Esophagus mucosa (tissue), 1 donor: ENCODE results near the gene ZNF774. TPM values are rescaled to one million over a fixed set of nuclear protein-coding genes. Genes with fewer than 3 reads are reported as not detected.
"Not testable (repeated sequence)": the region's sequence is repeated elsewhere in the genome, so short reads cannot be mapped to it uniquely, and the experiment has no call there.

Experiments used
- ATAC-seq: fragments of 200-7000 bp; cut with Tn5 transposase; one replicate; pipeline ENCODE4 v1.9.1; 2020
- total RNA-seq: library from RNA; stranded (reverse); gene quantifications from one replicate; pipeline ENCODE4 v1.2.4, GENCODE V29; 2023
- donor health status: DM: yes; HTN: yes; CAD: no.

The ZNF774 gene
- total RNA-seq, 1 donor from 2014 or later: 2.4 TPM

GRCh38 chr15:90347431-90348065 lies 4.5 kb upstream of the ZNF774 start:
- ATAC-seq: not testable (repeated sequence)

DNA sequence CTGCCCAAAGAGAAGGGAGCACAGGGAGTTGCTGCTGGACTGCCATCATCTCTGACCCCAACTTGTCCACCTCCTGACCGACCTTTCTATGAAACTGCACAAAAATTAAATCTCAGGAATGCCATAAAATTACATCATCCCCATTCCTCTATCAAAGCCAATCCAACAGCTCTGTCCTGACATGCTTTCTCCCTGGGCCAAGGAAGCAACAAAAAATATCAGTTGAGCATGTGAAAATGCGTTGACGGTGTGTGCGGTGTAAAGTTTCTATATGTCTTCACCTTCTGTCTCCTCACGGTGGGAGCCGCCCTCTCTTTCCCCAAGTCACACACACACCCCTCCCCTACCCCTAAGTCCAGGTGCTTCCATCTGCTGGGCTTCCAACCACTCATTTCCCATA lies 3.6 kb upstream of the ZNF774 start:
- no peak for ATAC-seq

DNA sequence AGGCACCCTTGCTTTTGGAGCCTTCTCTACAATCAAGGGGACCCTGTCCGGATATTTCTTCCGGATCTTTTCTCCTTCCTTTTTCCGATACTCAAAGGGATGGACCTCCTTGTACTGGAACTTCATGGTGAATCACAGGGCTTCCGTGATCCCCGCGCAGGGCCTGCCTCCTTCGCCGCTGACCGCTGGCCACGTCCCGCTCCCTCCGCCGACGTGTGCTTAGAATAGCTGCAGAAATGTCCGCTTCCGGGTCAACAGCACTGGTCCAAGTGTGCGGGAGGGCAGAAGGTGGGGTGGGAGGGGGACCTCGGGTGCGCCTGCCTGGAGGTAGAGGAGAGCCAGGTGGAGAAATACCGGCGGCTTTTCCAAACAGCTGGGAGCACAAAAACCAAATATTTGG lies 3.0 kb upstream of the ZNF774 start:
- ATAC-seq: no peak

GRCh38 chr15:90349821-90350220 lies 2.3 kb upstream of the ZNF774 start:
- no peak for ATAC-seq

DNA sequence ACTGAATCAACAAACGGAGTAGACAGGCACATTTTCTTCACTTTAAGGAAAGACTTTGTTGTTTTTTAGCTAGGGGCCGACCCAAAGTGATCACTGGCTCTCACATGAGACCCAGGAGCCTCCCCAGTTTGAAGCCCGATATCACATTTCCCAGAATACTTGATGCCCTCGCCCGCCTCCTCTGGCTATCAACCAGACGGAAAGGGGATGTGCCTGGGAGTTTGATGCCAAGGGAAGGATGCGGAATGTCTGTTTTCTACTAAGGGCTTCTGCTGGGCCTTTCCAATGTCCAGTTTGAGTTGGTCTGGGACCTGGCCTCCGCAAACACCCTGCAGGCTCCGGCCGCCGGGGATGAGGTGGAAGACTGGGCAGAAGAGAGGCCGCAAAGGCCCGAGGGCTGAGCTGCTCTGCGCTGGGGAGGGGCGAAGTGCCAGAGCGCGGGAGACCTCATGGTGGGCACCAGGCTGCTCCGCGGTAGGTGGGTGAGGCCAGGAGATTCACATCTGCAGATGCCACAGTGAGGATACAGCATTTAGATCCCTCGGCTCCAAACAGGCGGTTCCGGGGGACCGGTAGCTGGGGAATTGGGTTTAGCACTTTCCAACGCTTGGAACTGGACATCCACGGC lies 491 bp upstream of the ZNF774 start:
- ATAC-seq: peak; percentile 10

- no peak for ATAC-seq
Measured at GRCh38 chr15:90354986-90355385, 2.9 kb downstream of the ZNF774 start.

GRCh38 chr15:90358124-90359033 lies 6.3 kb downstream of the ZNF774 start:
- peak; percentile 60 for ATAC-seq

DNA sequence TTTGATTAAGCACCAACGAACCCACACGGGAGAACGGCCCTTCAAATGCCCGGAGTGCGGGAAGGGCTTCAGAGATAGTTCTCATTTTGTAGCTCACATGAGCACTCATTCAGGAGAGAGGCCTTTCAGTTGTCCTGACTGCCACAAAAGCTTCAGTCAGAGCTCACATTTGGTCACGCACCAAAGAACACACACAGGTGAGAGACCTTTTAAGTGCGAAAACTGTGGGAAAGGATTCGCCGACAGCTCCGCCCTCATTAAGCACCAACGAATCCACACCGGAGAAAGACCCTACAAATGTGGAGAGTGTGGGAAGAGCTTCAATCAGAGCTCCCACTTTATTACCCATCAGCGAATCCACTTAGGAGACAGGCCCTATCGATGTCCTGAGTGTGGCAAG lies 8.7 kb downstream of the ZNF774 start:
- no peak for ATAC-seq

DNA sequence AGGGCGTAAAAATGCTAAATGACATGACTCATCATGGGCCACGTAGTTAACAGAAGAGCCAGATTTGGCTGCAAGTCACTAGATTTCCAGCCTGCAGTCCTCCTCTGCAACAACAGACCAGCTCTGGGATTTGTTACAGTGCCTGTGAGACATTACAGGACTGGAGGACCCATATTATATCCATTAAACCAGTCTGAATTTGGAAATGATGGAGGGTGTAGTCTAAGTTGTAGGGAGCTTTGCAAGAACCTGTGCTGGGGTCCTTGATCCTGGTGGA lies 10.8 kb downstream of the ZNF774 start:
- ATAC-seq: peak; percentile 69

DNA sequence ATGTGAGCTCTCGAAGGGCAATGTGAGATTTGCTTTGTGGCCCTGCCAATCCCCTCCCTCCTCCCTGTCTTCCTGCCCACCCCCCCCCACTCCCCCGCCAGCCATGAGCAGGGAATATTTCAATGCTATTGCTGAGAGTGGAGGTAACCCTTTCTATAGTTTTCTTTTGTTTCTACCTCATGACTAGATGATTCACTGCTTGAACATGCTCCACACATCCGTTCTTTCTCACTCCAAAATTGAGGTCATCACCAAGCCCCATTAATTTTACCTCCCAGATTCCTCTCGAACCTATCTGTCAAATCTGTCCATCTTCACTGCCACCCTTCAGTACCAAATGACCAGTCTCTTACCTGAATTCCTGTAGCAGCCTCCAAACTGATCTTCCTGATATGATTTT lies 12.2 kb downstream of the ZNF774 start:
- peak; percentile 70 for ATAC-seq

- ATAC-seq: no peak
Measured at GRCh38 chr15:90365414-90366055, 13.5 kb downstream of the ZNF774 start.

DNA sequence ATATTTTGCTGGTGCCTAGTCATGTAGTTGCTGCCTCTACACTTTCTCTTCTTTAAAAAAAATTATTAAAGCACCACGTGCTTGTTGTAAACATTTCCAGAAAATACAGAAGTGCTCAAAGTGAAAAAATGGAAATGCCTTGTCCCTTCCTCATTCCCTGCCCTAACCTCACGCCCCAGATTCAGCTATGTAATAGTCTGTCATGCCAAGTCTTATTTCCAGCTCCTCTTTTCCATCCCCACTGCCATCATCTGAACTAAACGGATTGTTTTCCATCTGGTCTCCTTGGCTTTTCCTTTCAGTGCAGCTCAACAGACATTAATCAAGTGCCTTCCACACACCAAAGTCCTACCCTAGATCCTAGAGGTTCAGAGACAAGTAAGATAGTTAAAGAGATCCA lies 15.5 kb downstream of the ZNF774 start:
- no peak for ATAC-seq

DNA sequence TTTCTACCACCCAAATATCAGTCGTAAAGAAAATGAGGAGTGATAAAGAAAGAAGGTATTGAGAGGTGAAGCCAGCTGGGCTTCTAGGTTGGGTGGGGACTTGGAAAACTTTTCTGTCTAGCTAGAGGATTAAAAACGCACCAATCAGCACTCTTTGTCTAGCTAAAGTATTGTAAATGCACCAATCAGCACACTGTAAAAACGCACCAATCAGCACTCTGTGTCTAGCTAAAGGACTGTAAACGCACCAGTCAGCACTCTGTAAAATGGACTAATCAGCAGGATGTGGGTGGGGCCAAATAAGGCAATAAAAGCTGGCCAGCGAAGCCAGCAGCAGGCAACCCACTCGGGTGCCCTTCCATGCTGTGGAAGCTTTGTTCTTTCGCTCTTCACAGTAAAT lies 23.0 kb downstream of the ZNF774 start:
- no peak for ATAC-seq

DNA sequence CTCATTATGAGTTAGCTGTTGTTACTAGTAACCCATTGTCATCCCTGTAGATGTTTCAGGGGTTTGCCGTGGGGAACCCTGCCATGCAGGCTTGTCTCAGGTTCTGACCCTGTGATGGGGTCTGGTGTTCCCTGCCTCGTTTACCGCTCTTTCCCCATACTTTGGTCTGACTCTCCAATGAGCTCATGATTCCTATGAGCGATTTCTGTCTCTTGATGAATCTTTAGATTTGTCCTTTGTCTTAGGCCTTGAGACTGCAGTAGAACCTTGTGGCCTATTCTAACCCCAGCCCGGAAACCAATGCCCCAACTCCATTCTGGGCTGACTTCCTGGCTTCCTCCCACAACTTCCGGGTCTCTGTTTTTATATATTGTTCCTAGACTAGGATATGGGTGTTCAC lies 24.7 kb downstream of the ZNF774 start:
- peak; percentile 38 for ATAC-seq

DNA sequence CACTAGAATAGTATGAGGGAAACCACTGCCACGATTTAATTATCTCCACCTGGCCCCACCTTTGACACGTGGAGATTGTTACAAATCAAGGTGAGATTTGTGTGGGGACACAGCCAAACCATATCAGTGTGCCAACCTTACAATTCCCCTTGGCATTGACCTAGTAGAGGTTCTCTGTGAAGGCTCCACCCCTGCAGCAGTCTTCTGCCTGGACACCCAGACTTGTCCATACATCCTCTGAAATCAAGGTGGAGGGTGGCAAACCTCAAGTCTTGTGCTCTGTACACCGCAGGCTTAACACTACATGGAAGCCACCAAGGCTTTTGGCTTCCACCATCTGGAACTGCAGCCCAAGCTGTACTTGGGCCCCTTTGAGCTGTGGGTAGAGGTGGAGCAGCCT lies 27.2 kb downstream of the ZNF774 start:
- ATAC-seq: no peak

- ATAC-seq: no peak
Measured at GRCh38 chr15:90381515-90381914, 29.4 kb downstream of the ZNF774 start.

- ATAC-seq: no peak
Measured at GRCh38 chr15:90382320-90382719, 30.2 kb downstream of the ZNF774 start.

DNA sequence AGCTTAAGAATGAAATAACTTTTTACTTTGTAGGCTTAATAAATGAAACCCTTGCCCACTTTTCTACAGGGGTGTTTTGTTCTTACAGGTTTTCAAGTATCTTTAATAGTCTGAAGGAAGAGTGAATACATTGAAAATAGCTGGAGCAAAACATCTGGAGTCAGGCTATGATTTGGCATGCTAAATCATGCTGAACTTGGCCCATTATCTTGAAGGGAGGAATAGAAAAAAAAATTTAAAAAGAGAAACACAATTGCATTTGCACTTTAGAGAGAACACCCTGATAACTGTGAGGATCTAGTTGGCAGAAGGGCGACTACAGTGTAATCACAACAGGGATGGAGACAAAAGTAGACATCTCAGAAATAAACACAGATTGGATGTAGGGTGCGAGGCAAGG lies 34.1 kb downstream of the ZNF774 start:
- ATAC-seq: no peak

- peak; percentile 99 for ATAC-seq
Measured at GRCh38 chr15:90387534-90388461, 35.7 kb downstream of the ZNF774 start, which contains the start of gene IQGAP1. IQGAP1 (plus strand) TSS chr15:90388242; CDS start chr15:90388342, 100 bp downstream.

- ATAC-seq: peak; percentile 63
Measured at GRCh38 chr15:90388462-90389380, 36.6 kb downstream of the ZNF774 start.

DNA sequence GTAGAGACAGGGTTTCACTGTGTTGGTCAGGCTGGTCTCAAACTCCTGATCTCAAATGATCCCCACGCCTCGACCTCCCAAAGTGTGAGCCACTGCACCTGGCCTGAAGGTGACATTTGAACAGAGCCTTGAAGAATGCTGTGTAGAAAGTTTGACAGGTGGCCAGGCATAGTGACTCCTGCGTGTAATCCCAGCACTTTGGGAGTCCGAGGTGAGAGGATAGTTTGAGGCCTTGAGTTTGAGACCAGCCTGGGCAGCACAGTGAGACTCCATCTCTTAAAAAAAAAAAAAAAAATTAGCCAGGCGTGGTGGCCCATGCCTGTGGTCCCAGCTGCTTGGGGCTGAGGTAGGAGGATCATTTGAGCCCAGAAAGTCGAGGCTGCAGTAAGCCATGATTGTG lies 37.4 kb downstream of the ZNF774 start:
- ATAC-seq: no peak
